Glutamatergic neuron (in vitro differentiated cells): ENCODE measurements around the gene AGTRAP. TPM values are rescaled to one million over a fixed set of nuclear protein-coding genes. Genes with fewer than 3 reads are reported as not detected.

Source experiments
- DNase-seq: peaks from one replicate; pipeline ENCODE4 v3.0.0; 2022
- H3K27ac Mint-ChIP-seq: one replicate; pipeline ENCODE4 v1.8.0; 2020; ENCODE audit warnings: mild to moderate bottlenecking, mixed read lengths, inconsistent platforms; ENCODE audit not compliant: unreplicated experiment
- H3K27me3 Mint-ChIP-seq: one replicate; pipeline ENCODE4 v1.8.0; 2020; ENCODE audit warnings: mild to moderate bottlenecking, moderate library complexity, mixed read lengths, inconsistent platforms; ENCODE audit not compliant: unreplicated experiment
- H3K36me3 Mint-ChIP-seq: one replicate; pipeline ENCODE4 v1.8.0; 2020; ENCODE audit warnings: mild to moderate bottlenecking, mixed read lengths, inconsistent platforms; ENCODE audit not compliant: unreplicated experiment
- H3K4me1 Mint-ChIP-seq: one replicate; pipeline ENCODE4 v1.8.0; 2020; ENCODE audit warnings: mild to moderate bottlenecking, low read depth, mixed read lengths, inconsistent platforms; ENCODE audit not compliant: unreplicated experiment
- H3K4me3 Mint-ChIP-seq: one replicate; pipeline ENCODE4 v1.8.0; 2020; ENCODE audit warnings: mild to moderate bottlenecking, mixed read lengths, inconsistent platforms; ENCODE audit not compliant: unreplicated experiment
- H3K9me3 Mint-ChIP-seq: one replicate; pipeline ENCODE4 v1.8.0; 2020; ENCODE audit warnings: mild to moderate bottlenecking, moderate library complexity, mixed read lengths, inconsistent platforms; ENCODE audit not compliant: unreplicated experiment
- CTCF ChIP-seq: fragments of 200-600 bp; sonication (generic); IDR thresholded peaks from one replicate; pipeline ENCODE4 v1.5.0; 2021; ENCODE audit not compliant: partially characterized antibody, unreplicated experiment
- total RNA-seq: library from RNA; stranded (reverse); fragmentation: NEBNext Ultra II Directional; extraction: Animal tissue kit (Norgen Biotek cat#: 25700); gene quantifications from one replicate; pipeline ENCODE4 v1.2.1, GENCODE V29; 2021; ENCODE audit not compliant: unreplicated experiment

The AGTRAP gene
- total RNA-seq, 1 donor from 2014 or later = 6.1 TPM

DNA sequence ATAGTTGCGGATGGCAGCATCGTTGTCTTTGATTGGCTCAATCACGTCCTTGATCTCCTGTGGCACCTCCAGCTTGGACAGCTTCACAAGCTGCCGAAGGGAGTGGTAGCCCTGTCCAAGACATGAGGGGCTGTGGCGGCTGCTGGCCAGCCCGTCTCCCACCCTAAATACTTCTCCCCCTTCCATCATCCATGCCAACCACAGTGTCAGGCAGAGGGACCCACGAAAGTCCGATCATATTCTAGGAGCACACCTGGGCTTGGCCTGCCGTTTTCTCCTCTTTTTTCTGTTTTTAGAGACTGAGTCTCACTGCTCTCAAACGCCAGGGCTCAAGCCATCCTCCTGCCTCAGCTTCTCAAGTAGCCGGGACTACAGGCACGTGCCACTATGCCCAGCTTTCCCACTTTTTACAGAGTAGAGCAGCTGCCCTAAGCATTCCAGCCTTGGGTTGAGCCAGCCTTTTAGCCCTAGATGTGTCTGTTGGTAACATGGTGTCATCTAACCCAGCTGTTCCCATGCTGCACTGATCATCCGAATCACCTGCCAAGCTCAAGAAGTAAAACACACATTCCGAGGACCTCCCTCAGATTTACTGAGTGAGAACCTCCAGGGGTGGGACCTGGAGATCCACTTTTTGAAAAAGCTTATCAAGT, 59.4 kb downstream of the AGTRAP start:
- no peak for TF ChIP-seq CTCF
- H3K27me3 Mint-ChIP-seq = peaks cover 9% of the 10 kb centered on the region
- H3K36me3 Mint-ChIP-seq = no peaks in the 10 kb centered on the region
- H3K27ac Mint-ChIP-seq = no peak overlapping the region
- H3K4me1 Mint-ChIP-seq = no peaks in the 10 kb centered on the region
- no peak for DNase-seq
- H3K4me3 Mint-ChIP-seq = no peak overlapping the region
- peaks cover 5% of the 10 kb centered on the region for H3K9me3 Mint-ChIP-seq

GRCh38 chr1:11796036-11796828, 60.3 kb downstream of the AGTRAP start:
- Mint-ChIP-seq H3K4me3 (no peak overlapping the region), H3K27ac (no peak overlapping the region), H3K27me3 (peaks cover 5% of the 10 kb centered on the region)

DNA sequence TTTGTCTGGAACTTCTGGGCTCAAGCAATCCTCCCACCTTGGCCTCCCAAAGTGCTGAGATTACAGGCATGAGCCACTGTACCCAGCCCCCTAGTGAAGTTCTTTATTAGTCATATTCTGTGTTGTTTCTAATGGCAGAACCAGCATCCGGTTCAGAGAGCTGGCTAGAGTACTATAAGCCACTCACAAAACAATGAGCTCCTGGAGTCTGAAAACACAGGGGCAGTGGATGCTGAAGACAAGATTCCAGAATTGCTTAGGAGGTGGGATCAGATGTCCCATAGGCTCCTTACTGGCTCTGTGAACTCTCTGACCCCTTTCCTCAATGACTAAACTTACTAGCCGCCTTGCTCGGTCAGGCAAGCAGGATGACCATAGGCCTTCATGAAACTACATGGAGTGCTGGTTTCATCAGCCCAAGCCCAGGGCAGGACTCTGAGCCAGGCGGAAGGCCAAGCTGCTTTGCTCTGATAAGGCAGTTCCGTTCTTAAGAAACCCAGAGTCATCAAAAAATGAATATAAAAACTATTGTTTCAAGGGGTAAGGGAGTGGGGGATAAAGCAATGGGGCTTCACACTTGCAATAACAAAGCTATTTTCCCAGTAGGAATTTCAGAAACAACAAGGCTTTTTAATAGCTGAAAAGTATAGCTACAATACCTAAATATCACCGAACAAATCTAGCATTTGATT, 61.7 kb downstream of the AGTRAP start:
- no peak for TF ChIP-seq CTCF
- no peak for DNase-seq
- H3K9me3 Mint-ChIP-seq = peaks cover 6% of the 10 kb centered on the region
- H3K27me3 Mint-ChIP-seq = peaks cover 5% of the 10 kb centered on the region
- H3K4me3 Mint-ChIP-seq = no peak overlapping the region
- H3K4me1 Mint-ChIP-seq = peaks cover 15% of the 10 kb centered on the region
- no peaks in the 10 kb centered on the region for H3K36me3 Mint-ChIP-seq
- no peak overlapping the region for H3K27ac Mint-ChIP-seq

More at GRCh38 chr1:11796036-11796828, 60.3 kb downstream of the AGTRAP start:
- Mint-ChIP-seq H3K9me3 (peaks cover 5% of the 10 kb centered on the region), H3K36me3 (no peaks in the 10 kb centered on the region), H3K4me1 (peaks cover 2% of the 10 kb centered on the region)
- no peak for TF ChIP-seq CTCF
- DNase-seq = no peak

- peaks cover 9% of the 10 kb centered on the region for H3K27me3 Mint-ChIP-seq
- H3K4me3 Mint-ChIP-seq = no peak overlapping the region
- H3K4me1 Mint-ChIP-seq = peaks cover 15% of the 10 kb centered on the region
- no peaks in the 10 kb centered on the region for H3K36me3 Mint-ChIP-seq
- no peak for DNase-seq
- H3K9me3 Mint-ChIP-seq = peaks cover 12% of the 10 kb centered on the region
- TF ChIP-seq CTCF = no peak
- no peak overlapping the region for H3K27ac Mint-ChIP-seq
Observed at GRCh38 chr1:11799099-11799498, 63.2 kb downstream of the AGTRAP start.
